ENCODE measurements around the gene RBM24.

The RBM24 gene

DNA sequence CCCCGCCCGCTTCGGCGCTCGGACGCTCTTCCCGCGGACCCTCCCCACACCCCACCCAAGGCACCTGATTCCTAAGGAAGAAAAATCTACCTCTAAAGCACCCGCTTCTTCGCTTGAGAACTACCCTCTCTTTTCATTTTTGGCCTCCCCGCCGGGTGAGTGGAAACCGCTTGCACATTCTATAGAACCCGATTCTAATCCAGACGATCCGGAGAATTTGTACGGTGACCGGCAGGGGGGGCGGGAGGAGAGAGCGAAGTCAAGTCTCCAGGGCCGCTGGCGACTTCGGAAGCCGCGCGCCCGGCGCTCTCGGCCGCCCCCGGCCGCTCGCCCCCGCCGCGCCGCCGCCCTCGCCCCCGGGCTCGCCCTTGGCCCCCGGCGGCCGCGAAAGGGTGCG, at the start of gene RBM24:
Gene RBM24, plus strand, starts transcription at position 262 of the 397 bp plus-strand sequence. CDS start 221 bp downstream, outside the sequence.
- Mint-ChIP-seq H3K36me3 (no peaks in the 10 kb centered on the region), H3K9me3 (no peaks in the 10 kb centered on the region), H3K27ac (no peak within 1 kb of the TSS), H3K27me3 (peaks cover 61% of the 10 kb centered on the region), H3K4me3 (peak within 1 kb of the TSS; percentile 78), H3K4me1 (peaks cover 9% of the 10 kb centered on the region)

GRCh38 chr6:17233531-17233930, 47.6 kb upstream of the RBM24 start:
- H3K9me3 Mint-ChIP-seq = no peaks in the 10 kb centered on the region
- H3K4me3 Mint-ChIP-seq = no peak overlapping the region
- H3K27ac Mint-ChIP-seq = no peak overlapping the region
- H3K27me3 Mint-ChIP-seq = peaks cover 14% of the 10 kb centered on the region
- H3K4me1 Mint-ChIP-seq = no peaks in the 10 kb centered on the region
- no peaks in the 10 kb centered on the region for H3K36me3 Mint-ChIP-seq

DNA sequence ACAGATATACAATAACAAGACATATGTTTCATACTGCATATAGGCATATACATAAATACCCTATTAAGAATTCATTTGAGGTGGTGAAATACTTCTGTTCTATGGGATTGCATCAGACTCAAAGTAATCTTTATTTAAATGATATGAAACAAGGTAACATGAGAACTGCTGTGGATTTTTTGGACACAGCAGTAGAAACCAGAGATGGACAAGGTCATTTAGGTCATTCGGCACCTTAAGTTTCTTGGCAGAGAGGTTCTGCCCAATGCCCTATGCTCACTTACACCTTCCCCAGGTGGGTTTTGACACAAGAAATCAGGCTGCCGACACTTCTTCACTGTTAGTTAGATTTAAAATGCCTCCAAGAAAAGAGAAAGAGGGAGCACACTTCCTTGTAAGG, 43.9 kb upstream of the RBM24 start:
- Mint-ChIP-seq H3K36me3 (no peaks in the 10 kb centered on the region), H3K4me3 (no peak overlapping the region), H3K27me3 (peaks cover 8% of the 10 kb centered on the region), H3K9me3 (peaks cover 6% of the 10 kb centered on the region), H3K27ac (no peak overlapping the region), H3K4me1 (no peaks in the 10 kb centered on the region)

GRCh38 chr6:17239260-17239659, 41.9 kb upstream of the RBM24 start:
- no peaks in the 10 kb centered on the region for H3K4me1 Mint-ChIP-seq
- H3K4me3 Mint-ChIP-seq = no peak overlapping the region
- H3K27ac Mint-ChIP-seq = no peak overlapping the region
- peaks cover 12% of the 10 kb centered on the region for H3K27me3 Mint-ChIP-seq
- peaks cover 6% of the 10 kb centered on the region for H3K9me3 Mint-ChIP-seq
- H3K36me3 Mint-ChIP-seq = no peaks in the 10 kb centered on the region

- Mint-ChIP-seq H3K4me3 (no peak overlapping the region), H3K4me1 (no peaks in the 10 kb centered on the region), H3K9me3 (peaks cover 6% of the 10 kb centered on the region), H3K27me3 (peaks cover 12% of the 10 kb centered on the region), H3K36me3 (no peaks in the 10 kb centered on the region), H3K27ac (no peak overlapping the region)
These were observed 40.2 kb upstream of the RBM24 start for GRCh38 chr6:17240803-17241500.

GRCh38 chr6:17242087-17242486, 39.1 kb upstream of the RBM24 start:
- H3K9me3 Mint-ChIP-seq = peaks cover 13% of the 10 kb centered on the region
- H3K27me3 Mint-ChIP-seq = peaks cover 7% of the 10 kb centered on the region
- H3K4me1 Mint-ChIP-seq = no peaks in the 10 kb centered on the region
- H3K4me3 Mint-ChIP-seq = no peak overlapping the region
- H3K36me3 Mint-ChIP-seq = no peaks in the 10 kb centered on the region
- no peak overlapping the region for H3K27ac Mint-ChIP-seq

- Mint-ChIP-seq H3K27ac (no peak overlapping the region), H3K36me3 (no peaks in the 10 kb centered on the region), H3K4me1 (no peaks in the 10 kb centered on the region), H3K9me3 (peaks cover 13% of the 10 kb centered on the region), H3K4me3 (no peak overlapping the region), H3K27me3 (peaks cover 15% of the 10 kb centered on the region)
These were observed 30.9 kb upstream of the RBM24 start for GRCh38 chr6:17250237-17250636.

- no peaks in the 10 kb centered on the region for H3K36me3 Mint-ChIP-seq
- no peaks in the 10 kb centered on the region for H3K4me1 Mint-ChIP-seq
- peaks cover 15% of the 10 kb centered on the region for H3K27me3 Mint-ChIP-seq
- H3K9me3 Mint-ChIP-seq = peaks cover 6% of the 10 kb centered on the region
- H3K27ac Mint-ChIP-seq = no peak overlapping the region
- no peak overlapping the region for H3K4me3 Mint-ChIP-seq
These were observed 29.2 kb upstream of the RBM24 start for GRCh38 chr6:17251953-17252352.

- no peaks in the 10 kb centered on the region for H3K36me3 Mint-ChIP-seq
- H3K27me3 Mint-ChIP-seq = peaks cover 15% of the 10 kb centered on the region
- H3K4me1 Mint-ChIP-seq = no peaks in the 10 kb centered on the region
These were observed 22.4 kb upstream of the RBM24 start for GRCh38 chr6:17258749-17259148.

GRCh38 chr6:17265570-17265969, 15.6 kb upstream of the RBM24 start:
- Mint-ChIP-seq H3K4me1 (no peaks in the 10 kb centered on the region), H3K9me3 (no peaks in the 10 kb centered on the region), H3K27me3 (peaks cover 9% of the 10 kb centered on the region), H3K4me3 (no peak overlapping the region), H3K27ac (no peak overlapping the region), H3K36me3 (no peaks in the 10 kb centered on the region)

More at GRCh38 chr6:17258749-17259148, 22.4 kb upstream of the RBM24 start:
- Mint-ChIP-seq H3K9me3 (no peaks in the 10 kb centered on the region), H3K27ac (no peak overlapping the region), H3K4me3 (no peak overlapping the region)

DNA sequence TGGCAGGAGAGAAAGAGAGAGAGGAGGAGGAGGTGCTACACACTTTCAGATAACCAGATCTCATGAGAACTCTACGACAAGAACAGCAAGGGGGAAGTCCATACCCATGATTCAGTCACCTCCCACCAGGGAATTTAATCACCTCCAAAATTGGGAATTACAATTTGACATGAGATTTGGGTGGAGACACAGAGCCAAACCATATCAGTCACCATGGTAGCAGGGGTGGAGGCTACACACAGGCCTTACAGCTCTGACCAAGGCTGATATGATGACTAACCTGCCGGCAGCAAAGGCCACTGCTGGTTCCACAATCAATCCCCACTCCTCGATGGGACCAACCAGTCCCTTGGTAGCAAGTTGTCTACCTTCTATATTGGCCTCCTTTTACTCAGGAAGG, 13.6 kb upstream of the RBM24 start:
- no peak overlapping the region for H3K27ac Mint-ChIP-seq
- no peaks in the 10 kb centered on the region for H3K36me3 Mint-ChIP-seq
- H3K27me3 Mint-ChIP-seq = peaks cover 8% of the 10 kb centered on the region
- no peaks in the 10 kb centered on the region for H3K9me3 Mint-ChIP-seq
- no peak overlapping the region for H3K4me3 Mint-ChIP-seq
- no peaks in the 10 kb centered on the region for H3K4me1 Mint-ChIP-seq

GRCh38 chr6:17268114-17268513, 13.0 kb upstream of the RBM24 start:
- Mint-ChIP-seq H3K27me3 (peaks cover 10% of the 10 kb centered on the region), H3K4me3 (no peak overlapping the region), H3K27ac (no peak overlapping the region), H3K9me3 (no peaks in the 10 kb centered on the region), H3K36me3 (no peaks in the 10 kb centered on the region), H3K4me1 (no peaks in the 10 kb centered on the region)

GRCh38 chr6:17269840-17270239, 11.3 kb upstream of the RBM24 start:
- H3K9me3 Mint-ChIP-seq = no peaks in the 10 kb centered on the region
- H3K27ac Mint-ChIP-seq = no peak overlapping the region
- H3K4me3 Mint-ChIP-seq = no peak overlapping the region
- no peaks in the 10 kb centered on the region for H3K36me3 Mint-ChIP-seq
- no peaks in the 10 kb centered on the region for H3K4me1 Mint-ChIP-seq
- H3K27me3 Mint-ChIP-seq = peaks cover 20% of the 10 kb centered on the region

DNA sequence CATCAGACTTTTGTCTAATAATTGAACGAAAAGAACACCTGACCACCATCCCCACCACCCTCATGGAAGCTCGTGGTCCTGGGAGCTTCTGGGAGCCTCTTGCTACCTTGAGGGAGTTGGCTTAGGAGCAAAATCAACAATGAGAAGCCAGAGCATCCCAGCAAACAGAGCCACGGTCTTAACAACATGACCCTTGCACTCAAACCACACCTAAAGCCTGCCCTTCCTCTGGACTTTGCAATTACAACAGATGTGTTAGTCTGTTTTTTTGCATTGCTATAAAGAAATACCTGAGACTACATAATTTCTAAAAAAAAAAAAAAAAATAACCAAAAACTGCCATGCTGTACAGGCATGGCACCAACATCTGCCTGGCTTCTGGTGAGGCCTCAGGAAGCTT, 9.5 kb upstream of the RBM24 start:
- H3K9me3 Mint-ChIP-seq = no peaks in the 10 kb centered on the region
- no peaks in the 10 kb centered on the region for H3K36me3 Mint-ChIP-seq
- H3K4me1 Mint-ChIP-seq = no peaks in the 10 kb centered on the region
- H3K4me3 Mint-ChIP-seq = no peak overlapping the region
- peaks cover 26% of the 10 kb centered on the region for H3K27me3 Mint-ChIP-seq
- H3K27ac Mint-ChIP-seq = no peak overlapping the region

GRCh38 chr6:17276766-17277165, 4.4 kb upstream of the RBM24 start:
- Mint-ChIP-seq H3K9me3 (no peaks in the 10 kb centered on the region), H3K27me3 (peaks cover 51% of the 10 kb centered on the region), H3K4me1 (peaks cover 4% of the 10 kb centered on the region), H3K27ac (no peak overlapping the region), H3K36me3 (no peaks in the 10 kb centered on the region), H3K4me3 (no peak overlapping the region)

- Mint-ChIP-seq H3K36me3 (no peaks in the 10 kb centered on the region), H3K4me1 (peaks cover 9% of the 10 kb centered on the region), H3K27me3 (peaks cover 54% of the 10 kb centered on the region), H3K9me3 (no peaks in the 10 kb centered on the region), H3K4me3 (no peak overlapping the region), H3K27ac (no peak overlapping the region)
These were observed 3.9 kb upstream of the RBM24 start for GRCh38 chr6:17277256-17277655.
